OCI-LY1 (cell line): ENCODE measurements around the gene KATNAL1.

Experiments used
- EZH2 ChIP-seq: fragments of 200-600 bp; sonication (generic), shearing (Covaris generic); IDR thresholded peaks from 2 replicates; pipeline ENCODE4 v1.8.0; 2017; ENCODE audit warnings: borderline replicate concordance, mixed run types, mild to moderate bottlenecking, antibody characterized with exemption, low read length, moderate library complexity, mixed read lengths
- TF ChIP-seq, protein P1 (sequence below): fragments of 200-600 bp; sonication (generic), shearing (Covaris generic); IDR thresholded peaks from 2 replicates; pipeline ENCODE4 v1.5.1; 2017; ENCODE audit warnings: mild to moderate bottlenecking, antibody characterized with exemption, low read length, moderate library complexity, mixed read lengths

DNA sequence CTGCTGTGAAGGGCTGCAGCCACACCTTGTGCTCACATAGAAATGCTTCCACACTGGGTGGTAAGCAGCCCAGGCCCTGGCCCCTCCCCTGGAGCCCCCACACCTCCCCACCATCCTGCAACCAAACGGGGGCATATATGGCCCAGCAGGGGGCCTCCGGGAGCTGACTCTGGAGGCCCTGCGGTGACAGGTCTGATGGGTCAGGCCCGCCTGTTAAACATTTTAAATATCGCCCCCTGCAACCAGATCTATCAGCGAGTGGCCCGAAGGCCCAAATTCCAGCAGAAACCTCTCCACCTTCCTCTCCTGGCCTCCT is 48.0 kb upstream of the KATNAL1 start:
- TF ChIP-seq, protein P1, sequence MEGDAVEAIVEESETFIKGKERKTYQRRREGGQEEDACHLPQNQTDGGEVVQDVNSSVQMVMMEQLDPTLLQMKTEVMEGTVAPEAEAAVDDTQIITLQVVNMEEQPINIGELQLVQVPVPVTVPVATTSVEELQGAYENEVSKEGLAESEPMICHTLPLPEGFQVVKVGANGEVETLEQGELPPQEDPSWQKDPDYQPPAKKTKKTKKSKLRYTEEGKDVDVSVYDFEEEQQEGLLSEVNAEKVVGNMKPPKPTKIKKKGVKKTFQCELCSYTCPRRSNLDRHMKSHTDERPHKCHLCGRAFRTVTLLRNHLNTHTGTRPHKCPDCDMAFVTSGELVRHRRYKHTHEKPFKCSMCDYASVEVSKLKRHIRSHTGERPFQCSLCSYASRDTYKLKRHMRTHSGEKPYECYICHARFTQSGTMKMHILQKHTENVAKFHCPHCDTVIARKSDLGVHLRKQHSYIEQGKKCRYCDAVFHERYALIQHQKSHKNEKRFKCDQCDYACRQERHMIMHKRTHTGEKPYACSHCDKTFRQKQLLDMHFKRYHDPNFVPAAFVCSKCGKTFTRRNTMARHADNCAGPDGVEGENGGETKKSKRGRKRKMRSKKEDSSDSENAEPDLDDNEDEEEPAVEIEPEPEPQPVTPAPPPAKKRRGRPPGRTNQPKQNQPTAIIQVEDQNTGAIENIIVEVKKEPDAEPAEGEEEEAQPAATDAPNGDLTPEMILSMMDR, result peak; percentile 88
- TF ChIP-seq EZH2, result no peak
